GM19025 (cell line): ENCODE measurements around the gene NID2.

Source experiments
- ATAC-seq: cut with Tn5 transposase; IDR thresholded peaks from one replicate; pipeline ENCODE4 v1.9.1; 2021; ENCODE audit warnings: mild to moderate bottlenecking, low read depth, moderate library complexity; ENCODE audit not compliant: unreplicated experiment

Gene NID2

DNA sequence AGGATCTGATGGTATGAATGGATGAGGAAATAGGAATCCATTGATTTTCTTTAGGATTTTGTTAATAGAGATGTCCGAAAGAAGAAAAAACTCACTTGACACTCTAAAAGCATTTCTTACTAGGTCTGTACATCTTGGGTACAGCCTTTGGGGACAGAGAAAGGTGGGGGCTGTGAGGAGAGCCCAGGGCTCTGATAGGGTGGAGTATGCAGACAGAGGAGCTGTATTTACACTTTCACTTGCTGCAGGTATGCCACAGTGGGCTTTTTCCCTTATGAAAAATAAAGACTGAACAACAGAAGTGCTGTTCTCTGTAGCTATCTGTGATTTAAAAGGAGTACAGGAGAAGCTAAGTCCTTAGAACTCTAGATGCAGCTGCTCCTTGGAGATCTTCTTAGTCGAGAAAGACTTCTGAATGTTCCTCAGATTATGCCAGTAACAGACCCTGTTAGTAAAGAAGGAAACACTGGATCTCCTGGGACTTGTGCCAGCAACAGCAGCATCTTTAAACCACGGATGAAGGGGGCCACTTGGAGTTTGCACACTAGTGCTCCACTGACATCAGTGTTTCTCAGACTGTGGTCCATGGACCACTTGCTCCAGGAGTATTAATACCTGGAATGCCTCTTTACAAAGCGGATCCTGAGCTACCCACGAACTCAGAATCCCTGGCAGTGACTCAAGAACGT is 98.9 kb downstream of the NID2 start:
- no peak for ATAC-seq

DNA sequence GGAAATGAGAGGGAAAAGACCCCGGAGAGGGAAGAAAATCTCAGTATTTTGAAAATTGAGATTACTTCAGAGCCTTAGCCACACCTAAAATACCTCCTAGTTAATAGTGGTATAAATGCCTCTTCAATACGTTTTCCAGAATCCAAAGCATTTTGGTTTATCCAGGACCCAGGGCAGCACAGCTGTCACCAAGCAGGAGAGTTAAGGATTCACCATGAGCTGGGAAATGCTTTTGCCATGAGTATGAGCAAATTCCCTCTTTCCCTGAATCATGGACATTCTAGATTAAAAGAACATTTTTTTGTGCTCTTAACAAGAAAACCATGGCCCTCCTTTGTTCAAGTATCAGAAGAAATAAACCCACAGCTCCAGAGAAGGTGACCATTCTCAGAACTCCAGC is 101.3 kb downstream of the NID2 start:
- ATAC-seq = no peak

DNA sequence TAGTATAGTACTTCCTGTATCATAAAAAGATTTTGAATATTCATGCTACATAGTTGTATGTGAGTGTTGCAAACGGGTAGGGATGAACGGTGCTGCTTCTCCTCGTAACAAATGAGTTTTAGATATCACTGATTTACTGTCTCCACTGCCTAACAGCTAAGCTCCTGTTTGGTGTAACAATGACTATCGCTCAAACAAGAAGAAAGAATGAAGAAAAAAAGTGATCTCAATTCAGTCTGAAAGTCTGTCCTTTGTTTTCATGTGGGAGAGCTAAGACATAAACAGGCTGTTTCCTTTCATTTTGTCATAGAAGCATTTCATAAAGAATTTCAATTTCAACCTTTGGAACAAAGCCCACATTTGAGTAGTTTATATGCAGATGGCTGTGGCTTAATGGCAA is 105.6 kb downstream of the NID2 start:
- ATAC-seq = no peak

DNA sequence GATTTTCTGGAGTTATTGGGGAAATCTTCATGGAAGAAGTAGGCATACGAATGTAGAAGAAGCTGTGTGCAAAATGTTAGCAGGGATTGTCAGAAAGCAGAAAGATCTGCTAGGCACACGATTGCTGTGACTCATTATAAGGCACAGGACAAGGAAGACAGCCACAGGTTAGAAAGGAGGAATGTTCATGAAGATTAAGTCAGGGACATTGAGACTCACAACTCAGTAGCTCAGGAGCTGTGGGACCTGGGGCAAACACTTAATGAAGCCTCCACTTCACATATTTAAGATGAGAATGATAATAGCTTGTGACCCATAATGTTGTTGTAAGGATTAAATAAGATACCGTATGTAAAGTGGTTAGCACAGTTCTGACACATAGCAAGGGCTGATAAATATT is 106.1 kb downstream of the NID2 start:
- no peak for ATAC-seq

DNA sequence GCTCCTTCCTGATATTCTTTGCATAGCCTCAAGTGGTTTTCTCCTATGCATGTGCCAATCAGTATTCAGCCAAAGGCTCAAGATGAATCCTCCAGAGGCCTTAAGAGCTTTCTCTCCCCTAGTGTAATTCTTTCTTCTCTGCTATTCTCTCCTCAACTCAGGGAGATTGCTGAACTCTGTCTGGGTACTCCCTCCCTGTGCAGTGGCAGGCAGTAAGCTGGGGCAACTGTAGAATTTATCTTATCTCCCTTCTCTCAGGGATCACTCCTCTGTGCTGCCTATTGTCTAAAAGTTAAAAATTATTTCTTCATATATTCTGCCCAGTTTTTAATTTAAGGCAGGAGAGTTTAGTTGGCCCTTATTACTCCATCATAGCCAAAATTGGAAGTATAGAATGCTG is 108.0 kb downstream of the NID2 start:
- ATAC-seq = no peak

DNA sequence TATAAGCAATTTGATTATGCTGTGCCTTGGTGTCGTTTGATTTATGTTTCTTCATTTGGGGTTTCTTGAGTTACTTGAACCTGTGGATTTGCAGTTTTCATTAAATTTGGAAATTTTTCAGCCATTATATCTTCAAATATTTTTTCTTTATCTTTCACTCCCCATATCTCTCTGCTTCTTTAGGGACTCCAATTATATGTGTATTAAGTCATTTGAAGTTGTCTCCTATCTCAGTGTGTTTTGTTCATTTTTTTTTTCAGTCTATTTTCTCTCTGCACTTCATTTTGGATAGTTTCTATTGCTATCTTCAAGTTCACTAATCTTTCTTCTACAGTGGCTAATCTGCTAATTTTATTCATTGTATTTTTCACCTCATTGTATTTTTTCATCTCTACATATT is 108.9 kb downstream of the NID2 start:
- no peak for ATAC-seq

DNA sequence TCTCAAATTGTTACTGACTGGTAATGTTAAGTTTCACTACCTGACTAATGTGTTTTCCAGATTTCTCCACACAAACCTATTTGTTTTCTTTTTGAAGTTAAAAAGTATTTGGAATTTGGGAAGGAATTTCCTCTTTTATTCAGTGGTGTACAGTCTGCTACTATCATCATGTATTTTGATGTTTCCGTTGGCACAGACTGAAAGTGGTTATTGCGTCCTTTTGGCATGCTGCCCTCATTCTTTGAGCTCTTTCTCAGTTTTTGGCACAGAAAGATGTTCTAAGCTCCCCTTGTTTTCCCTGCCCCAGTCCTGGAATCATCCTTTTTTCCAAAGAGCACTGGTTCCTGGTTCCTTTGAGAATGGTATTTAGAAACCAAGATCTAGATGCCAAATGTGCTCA is 110.9 kb downstream of the NID2 start:
- ATAC-seq = no peak
